GM21390 (cell line): ENCODE data around the gene MYO7A.

Experiments
- ATAC-seq: cut with Tn5 transposase; IDR thresholded peaks from one replicate; pipeline ENCODE4 v1.9.1; 2021; ENCODE audit not compliant: unreplicated experiment

Gene MYO7A

GRCh38 chr11:77182542-77183430 lies 54.7 kb downstream of the MYO7A start:
- ATAC-seq, result no peak

DNA sequence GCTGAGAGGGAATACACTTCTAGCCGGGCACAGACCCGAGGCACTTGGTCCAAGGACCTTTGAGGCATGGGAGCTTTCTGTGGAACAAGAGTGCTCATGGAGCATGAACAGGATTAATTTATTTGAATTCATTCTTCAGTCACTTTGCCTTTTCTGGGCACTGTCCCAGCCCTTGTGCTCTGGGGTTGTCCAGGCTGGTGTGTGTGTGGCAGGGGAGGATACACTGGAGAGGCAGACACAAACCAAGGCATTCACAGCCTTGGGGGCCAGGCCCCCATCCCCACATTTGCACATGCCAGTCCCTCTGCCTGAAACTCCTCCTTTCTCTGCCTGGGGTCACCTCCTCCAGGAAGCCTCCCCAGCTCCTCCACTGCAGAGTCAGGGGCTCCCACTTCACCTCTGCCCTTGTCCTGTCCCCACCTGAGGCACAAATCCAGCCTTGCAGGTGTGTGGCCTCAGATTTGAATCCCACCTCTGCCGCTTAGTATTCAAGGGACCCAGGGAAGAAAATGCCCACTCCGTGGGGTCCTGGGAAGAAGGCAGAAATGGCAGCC lies 55.5 kb downstream of the MYO7A start:
- no peak for ATAC-seq

DNA sequence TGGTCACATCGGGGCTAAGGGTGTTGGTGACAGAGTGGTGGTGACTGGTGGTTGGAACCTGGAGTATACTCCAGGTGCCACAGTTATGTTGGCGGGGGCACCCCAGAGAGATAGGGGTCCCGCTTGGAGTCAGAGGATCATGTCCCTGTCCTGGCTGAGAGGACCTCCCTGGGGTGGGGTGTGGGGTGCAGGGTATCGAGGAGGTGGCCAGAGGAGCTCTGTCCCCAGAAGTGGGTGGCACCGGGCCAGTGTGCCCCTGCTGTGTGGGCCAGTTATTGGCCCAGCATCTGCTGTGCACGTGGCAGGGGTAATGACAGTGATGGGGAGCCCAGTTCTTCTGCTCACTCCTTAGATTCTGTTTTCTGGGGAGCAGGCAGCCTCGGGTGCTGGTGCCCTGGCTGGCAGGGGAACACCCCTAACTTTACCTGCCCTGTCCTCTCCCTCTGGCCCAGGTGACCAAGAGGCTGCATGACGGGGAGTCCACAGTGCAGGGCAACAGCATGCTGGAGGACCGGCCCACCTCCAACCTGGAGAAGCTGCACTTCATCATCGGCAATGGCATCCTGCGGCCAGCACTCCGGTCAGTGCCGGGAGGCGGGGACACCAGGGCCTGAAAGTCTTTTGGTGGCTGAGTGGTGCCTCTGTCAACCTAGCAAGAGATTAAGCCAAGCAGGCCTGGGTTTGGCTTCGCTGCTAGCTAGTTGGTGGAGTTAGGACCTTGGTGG lies 56.3 kb downstream of the MYO7A start:
- ATAC-seq, result no peak

DNA sequence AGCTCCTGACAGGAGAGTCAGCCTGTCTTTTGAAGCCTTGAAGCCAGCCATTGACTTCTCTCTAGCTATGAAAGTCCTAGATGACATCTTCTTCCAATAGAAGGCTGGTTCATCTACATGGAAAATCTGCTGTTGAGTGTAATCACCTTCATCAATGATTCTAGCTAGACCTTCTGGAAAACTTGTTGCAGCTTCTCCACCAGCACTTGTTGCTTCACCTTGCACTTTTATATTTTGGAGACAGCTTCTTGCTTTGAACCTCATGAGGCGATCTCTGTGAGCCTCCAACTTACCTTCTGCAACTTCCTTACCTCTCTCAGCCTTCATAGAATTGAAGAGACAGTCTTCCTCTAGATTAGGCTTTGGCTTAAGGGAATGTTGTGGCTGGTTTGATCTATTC lies 58.3 kb downstream of the MYO7A start:
- ATAC-seq, result no peak

DNA sequence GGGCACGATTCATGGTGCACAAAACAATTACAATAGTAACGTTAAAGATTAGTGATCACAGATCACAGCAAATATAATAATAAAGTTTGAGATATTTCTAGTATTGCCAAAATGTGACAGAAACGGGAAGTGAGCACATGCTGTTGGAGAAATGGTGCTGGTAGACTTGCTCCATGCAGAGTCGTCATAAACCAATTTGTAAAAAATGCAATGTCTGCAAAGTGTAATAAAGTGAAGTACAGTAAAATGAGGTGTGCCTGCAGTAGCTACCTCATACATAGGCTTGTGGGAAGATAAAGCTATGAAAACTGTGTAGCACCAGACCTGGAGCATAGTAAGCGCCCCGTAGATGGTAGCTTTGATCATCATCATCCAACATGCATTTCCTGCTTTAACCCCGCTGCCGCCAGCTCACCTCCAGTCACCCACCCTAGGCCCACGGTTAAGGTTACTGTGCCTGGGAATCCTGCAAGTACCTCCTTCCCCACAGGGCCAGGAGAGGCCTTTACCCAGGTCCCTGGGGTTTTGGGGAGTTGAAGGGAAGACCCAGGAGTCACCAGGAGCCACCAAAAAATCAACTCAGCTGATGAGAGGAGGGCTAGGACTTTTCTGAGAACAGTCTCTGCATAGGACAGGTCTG lies 59.2 kb downstream of the MYO7A start:
- no peak for ATAC-seq

- no peak for ATAC-seq
These were observed 60.0 kb downstream of the MYO7A start for GRCh38 chr11:77187776-77188632.

- no peak for ATAC-seq
These were observed 60.8 kb downstream of the MYO7A start for GRCh38 chr11:77188633-77189491.

DNA sequence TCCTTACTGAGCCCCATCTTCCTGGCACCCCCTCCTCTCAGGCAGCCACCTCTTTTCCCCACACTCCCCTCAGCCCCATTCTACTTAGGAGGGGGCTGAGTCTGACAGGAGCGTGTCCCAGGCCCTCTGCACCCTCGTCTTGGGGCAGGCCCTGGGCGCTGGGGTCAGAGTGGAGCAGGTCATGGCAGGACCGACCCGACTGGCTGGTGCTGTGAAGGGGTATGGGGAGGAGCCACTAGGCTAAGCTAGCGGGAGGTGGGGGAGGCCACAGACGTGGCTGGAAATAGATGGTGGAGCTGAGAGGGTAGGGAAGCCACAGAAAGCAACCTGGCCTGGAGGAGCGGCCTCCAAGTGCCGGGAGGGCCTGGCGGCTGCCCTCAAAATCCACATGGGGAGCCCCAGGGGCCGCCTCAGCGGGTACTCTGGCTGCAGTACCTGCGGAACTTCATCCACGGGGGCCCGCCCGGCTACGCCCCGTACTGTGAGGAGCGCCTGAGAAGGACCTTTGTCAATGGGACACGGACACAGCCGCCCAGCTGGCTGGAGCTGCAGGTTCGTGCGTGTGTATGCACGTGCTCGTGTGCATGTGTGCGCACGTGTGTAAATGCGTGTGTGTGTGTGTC lies 61.7 kb downstream of the MYO7A start:
- ATAC-seq, result no peak

- ATAC-seq, result no peak
These were observed 62.5 kb downstream of the MYO7A start for GRCh38 chr11:77190331-77191075.

DNA sequence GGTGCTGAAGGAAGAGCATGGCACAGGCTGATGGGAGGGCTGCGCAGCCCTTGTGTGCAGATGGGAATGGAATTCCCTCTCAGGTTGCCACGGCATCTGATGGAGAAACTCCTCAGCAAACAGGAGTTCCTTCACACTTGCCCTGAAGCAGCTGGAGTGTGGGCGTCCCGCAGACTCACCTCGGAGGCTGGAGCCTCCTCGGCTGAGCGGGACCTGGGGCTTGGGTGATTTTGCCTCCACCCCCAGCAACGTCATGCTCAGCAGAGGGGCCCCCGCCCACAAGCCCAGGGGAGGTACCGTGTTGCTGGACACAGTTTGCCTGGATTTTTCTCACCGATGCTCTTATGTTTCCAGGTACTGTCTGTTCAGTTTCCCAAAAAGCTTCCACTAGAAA lies 63.4 kb downstream of the MYO7A start:
- no peak for ATAC-seq

DNA sequence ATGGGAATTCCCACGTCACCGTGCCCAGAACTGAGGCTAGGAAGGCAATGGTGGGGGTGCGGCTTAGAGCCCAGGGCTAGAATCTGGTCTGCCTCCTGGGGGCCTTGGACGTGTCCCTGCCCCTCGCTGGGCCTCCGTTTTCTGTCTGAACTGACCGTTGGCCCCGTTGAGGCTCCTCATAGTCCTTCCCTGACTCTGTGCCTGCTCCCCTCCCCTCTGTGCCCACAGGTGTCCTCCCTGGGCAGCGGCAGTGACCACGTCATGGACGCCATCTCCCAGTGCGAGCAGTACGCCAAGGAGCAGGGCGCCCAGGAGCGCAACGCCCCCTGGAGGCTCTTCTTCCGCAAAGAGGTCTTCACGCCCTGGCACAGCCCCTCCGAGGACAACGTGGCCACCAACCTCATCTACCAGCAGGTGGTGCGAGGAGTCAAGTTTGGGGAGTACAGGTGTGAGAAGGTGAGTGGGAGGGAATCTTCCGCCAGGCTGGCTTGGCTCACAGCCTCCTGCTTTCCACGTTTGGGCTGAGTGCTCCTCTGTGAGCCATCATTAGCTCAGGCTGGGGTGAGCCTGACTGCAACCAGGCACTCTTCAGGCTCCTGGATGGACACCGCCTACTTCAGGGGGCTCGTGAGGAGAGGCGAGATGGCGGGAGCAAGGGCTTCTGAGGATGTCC lies 63.9 kb downstream of the MYO7A start:
- no peak for ATAC-seq

- no peak for ATAC-seq
These were observed 65.1 kb downstream of the MYO7A start for GRCh38 chr11:77193167-77193566.

GRCh38 chr11:77193911-77194830 lies 66.1 kb downstream of the MYO7A start:
- no peak for ATAC-seq

GRCh38 chr11:77195071-77195755 lies 67.2 kb downstream of the MYO7A start:
- ATAC-seq, result no peak

DNA sequence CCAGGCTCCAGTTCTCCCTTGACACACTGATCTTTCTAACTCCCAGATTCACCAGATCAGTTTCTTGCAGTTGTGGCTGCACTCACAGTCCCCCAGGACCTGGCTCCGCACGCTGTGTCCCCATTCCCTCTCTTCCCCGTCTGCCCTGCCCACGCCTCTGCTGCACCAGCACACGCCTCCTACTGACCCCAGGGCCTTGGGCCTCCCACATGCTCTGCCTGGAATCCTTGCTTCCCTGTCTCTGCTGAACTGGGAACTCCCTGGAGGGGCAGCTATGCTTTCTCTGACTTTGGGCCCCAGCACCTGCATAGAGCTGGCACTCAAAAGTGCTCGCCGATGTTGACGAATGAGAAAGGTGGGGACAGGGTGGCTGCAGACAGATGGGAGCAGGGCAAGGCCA lies 68.9 kb downstream of the MYO7A start:
- ATAC-seq, result no peak

DNA sequence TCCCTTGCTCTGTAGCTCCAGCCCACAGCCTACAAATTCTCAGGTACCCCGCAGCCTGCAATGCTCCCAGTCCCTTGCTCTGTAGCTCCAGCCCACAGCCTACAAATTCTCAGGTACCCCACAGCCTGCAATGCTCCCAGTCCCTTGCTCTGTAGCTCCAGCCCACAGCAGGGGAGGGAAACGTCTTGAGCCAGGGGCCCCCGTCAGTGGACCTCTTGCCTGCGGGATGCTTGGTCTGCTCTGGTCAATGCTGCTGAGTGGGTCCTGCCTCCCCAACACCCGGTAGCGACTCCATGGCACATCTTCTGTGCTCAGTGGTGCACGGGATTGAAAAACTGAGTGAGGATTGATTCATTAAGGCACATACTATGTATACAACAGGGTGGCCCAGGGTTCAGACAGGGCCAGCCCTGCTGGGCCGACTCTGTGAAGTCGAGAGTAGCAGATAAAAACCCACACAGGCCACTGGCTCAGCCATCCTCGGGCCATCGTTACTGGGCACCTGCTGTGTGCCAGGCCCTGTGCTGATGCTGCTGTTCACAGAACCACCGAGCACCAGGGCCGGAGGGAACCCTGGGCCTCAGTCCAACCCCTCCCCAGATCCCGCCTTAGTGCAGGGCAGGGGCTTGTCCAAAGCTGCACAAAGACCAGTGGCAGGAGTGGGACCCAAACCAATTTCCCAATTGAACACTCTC lies 69.7 kb downstream of the MYO7A start:
- no peak for ATAC-seq
